ENCODE data around the gene B3GNT4. TPM values are rescaled to one million over a fixed set of nuclear protein-coding genes. Genes with fewer than 3 reads are reported as not detected.

Gene B3GNT4
- total and polyA plus RNA-seq, 2 of the 13 experiments (the other 11 are each of a cell fraction or from before 2014, with no cell fraction given), result 0.04 to 0.21 TPM

GRCh38 chr12:122225683-122226365 is 22.3 kb downstream of the B3GNT4 start, which contains the start of gene DIABLO (continued):
- TF ChIP-seq ZFP91 (CRISPR knock-in tag; IDR thresholded peaks at IDR 0.05; ENCODE audit: borderline replicate concordance) (peak; percentile 89; the same call in 1 of the 2 replicates), PRMT3 (CRISPR knock-in tag; IDR thresholded peaks at IDR 0.05; ENCODE audit: borderline replicate concordance, low read depth) (no peak), SMC3 (IDR thresholded peaks at IDR 0.05; ENCODE audit: low read length) (no peak), ZNF337 (CRISPR knock-in tag; IDR thresholded peaks at IDR 0.05; ENCODE audit: borderline replicate concordance, low read depth) (no peak), ZUFSP (CRISPR knock-in tag; IDR thresholded peaks at IDR 0.05; ENCODE audit: borderline replicate concordance) (no peak), ZSCAN22 (CRISPR knock-in tag; IDR thresholded peaks at IDR 0.05) (no peak; the same call in 1 of the 2 replicates), ZSCAN31 (CRISPR knock-in tag; IDR thresholded peaks at IDR 0.05; ENCODE audit: low read depth) (peak; percentile 80; the same call in 1 of the 2 replicates), ZNF44 (CRISPR knock-in tag; IDR thresholded peaks at IDR 0.05) (0 out of 2 replicates have a peak, but pooled peaks have one; percentile 37), ZNF207 (IDR thresholded peaks at IDR 0.05; ENCODE audit: borderline replicate concordance) (no peak), POGK (CRISPR knock-in tag; conservative IDR thresholded peaks at IDR 0.05) (peak; percentile 12; the same call in 1 of the 2 replicates), ATM (IDR thresholded peaks at IDR 0.05; ENCODE audit: borderline replicate concordance) (no peak), PCBP1 (IDR thresholded peaks at IDR 0.05; ENCODE audit: borderline replicate concordance, low read depth, low read length) (no peak), DR1 (CRISPR knock-in tag; IDR thresholded peaks at IDR 0.05) (peak; percentile 65), ZNF557 (CRISPR knock-in tag; IDR thresholded peaks at IDR 0.05) (no peak), MIER2 (CRISPR knock-in tag; IDR thresholded peaks at IDR 0.05) (peak; percentile 71; the same call in 1 of the 2 replicates), ZNF251 (CRISPR knock-in tag; IDR thresholded peaks at IDR 0.05) (0 out of 2 replicates have a peak, but pooled peaks have one; percentile 27), CERS6 (CRISPR knock-in tag; IDR thresholded peaks at IDR 0.05) (no peak), ZSCAN29 (CRISPR knock-in tag; conservative IDR thresholded peaks at IDR 0.05) (no peak), ZFP90 (CRISPR knock-in tag; IDR thresholded peaks at IDR 0.05; ENCODE audit: borderline replicate concordance) (peak; percentile 64; the same call in 1 of the 2 replicates), ZHX1 (CRISPR knock-in tag; IDR thresholded peaks at IDR 0.05; ENCODE audit: low read depth) (peak; percentile 89)

Data from HepG2 (cell line).